Dedifferentiated amniotic fluid mesenchymal stem cell (primary cell): Measurements from ENCODE around the gene TNNC1.

Experiments
- DNase-seq: peaks from one replicate; pipeline ENCODE4 v3.0.0-alpha.2; 2016; ENCODE audit errors: extremely low spot score

Gene TNNC1

DNA sequence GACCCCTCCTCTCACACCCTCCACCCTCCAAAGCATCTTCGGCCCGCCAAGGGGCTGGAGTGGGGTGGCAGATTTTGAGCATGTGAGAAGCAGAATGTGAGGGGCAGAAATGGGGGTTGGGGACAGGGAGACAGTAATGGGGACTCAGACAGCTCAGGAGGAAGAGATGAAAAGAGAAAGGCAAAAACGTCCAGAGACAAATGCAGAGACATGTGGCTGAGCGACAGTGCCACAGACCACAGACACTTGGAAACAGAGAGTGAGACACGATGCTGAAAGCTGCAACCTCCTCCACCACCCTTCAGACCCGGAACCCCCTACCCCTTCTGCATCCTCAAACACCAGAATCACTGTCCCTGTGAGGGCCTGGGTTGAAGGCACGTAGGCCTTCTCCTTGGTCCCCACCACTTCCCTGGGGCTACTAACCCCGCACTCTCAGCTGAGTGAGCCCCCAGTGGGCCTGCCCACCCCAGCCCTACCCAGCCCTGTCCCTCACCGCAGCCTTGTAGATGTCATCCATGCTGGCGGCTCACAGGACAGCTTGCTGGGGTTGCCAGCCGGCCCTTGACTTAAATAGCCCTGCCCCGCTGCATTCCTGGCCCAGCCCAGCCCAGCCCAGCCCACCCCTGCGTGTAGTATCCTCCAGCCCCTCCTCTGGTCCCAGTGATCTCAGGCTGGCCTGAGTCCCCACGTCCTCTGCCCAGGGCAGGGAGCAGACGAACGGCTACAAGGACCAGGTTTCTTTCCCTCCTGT is at the start of gene TNNC1:
Gene TNNC1 (minus strand): TSS at position 546 of the 754 bp plus-strand sequence. CDS start 26 bp downstream, at position 520.
- DNase-seq = no peak

DNA sequence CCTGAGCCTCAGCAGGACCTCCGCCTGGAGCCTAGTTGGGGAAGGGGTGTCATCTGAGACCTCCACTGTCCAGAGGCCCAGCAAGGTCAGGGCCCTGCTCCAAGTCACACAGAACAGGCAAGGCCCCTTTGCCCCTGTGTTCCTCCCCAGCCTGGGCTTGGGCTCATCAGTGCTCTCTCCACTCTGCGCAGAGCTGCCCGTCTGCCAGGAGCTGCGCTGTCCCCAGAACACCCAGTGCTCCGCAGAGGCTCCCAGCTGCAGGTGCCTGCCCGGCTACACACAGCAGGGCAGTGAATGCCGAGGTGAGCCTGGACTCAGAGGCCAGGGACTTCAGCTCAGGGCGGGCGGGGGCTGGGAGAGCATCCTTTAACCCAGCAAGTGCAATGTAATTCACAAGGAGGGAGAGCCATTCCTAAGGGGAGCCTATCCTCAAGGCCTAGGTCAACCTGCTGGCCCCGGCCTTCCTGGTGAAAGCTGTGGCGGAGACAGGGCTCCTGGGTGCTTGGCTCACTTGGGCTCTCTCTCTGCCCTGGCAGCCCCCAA is 49.0 kb upstream of the TNNC1 start:
- DNase-seq = no peak

- no peak for DNase-seq
These were observed 48.2 kb upstream of the TNNC1 start for GRCh38 chr3:52502001-52502400.

- no peak for DNase-seq
These were observed 47.2 kb upstream of the TNNC1 start for GRCh38 chr3:52501046-52501445.

DNA sequence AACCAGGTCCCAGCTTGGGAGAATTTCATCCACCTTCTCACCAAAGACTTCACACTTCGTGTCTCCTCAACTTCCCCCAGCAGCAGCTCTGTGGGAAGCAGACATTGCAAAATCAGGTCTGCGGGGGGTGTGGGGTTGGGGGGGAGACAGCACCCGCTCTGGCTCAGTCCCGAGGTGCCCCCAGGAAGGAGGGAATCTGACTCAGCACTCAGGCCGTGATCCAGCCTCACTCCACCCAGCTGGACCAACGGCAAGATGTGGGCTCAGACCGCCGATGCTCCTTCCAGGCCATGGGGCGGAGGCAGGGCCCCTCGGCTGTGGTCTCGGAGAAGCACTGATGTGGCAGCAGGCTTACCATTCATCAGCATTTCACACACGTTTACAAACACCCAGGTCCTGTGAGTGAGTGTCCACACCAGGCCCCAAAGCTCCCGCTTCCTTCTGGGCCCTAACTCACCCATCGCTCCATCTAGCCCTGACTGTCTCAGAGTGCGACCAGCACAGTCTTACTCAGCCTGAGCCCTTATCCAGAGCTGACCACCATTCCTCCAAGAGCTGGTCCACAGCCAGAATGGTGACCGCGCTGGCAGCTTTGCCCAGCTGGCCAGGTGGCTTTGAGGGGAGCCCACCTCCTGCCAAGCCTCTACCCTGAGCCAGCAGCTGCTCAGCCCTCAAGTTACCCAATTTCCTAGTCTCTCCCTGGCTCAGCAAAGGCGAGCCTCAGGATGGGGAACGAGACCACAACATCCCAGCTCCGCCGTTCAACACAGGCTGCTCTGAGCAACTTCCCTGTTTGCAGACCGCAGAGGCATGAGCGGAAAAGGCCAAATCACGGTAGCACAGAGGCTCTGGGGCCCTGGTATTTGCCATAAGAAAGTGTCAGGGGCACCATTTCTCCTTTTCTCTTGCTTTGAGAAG is 44.6 kb upstream of the TNNC1 start:
- no peak for DNase-seq

- no peak for DNase-seq
These were observed 42.1 kb upstream of the TNNC1 start for GRCh38 chr3:52495777-52496602.

GRCh38 chr3:52494886-52495495 is 41.1 kb upstream of the TNNC1 start, which contains the start of gene STAB1:
Gene STAB1, plus strand, starts transcription at chr3:52495338. Its CDS starts 76 bp downstream, at chr3:52495414.
- no peak for DNase-seq

- DNase-seq = no peak
These were observed 40.6 kb upstream of the TNNC1 start for GRCh38 chr3:52494445-52494844.

- DNase-seq = no peak
These were observed 39.6 kb upstream of the TNNC1 start for GRCh38 chr3:52493232-52494017.

DNA sequence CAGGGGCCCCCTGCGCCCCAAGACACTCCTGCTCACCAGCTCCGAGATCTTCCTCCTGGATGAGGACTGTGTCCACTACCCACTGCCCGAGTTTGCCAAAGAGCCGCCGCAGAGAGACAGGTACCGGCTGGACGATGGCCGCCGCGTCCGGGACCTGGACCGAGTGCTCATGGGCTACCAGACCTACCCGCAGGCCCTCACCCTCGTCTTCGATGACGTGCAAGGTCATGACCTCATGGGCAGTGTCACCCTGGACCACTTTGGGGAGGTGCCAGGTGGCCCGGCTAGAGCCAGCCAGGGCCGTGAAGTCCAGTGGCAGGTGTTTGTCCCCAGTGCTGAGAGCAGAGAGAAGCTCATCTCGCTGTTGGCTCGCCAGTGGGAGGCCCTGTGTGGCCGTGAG is 38.2 kb upstream of the TNNC1 start:
- no peak for DNase-seq

DNA sequence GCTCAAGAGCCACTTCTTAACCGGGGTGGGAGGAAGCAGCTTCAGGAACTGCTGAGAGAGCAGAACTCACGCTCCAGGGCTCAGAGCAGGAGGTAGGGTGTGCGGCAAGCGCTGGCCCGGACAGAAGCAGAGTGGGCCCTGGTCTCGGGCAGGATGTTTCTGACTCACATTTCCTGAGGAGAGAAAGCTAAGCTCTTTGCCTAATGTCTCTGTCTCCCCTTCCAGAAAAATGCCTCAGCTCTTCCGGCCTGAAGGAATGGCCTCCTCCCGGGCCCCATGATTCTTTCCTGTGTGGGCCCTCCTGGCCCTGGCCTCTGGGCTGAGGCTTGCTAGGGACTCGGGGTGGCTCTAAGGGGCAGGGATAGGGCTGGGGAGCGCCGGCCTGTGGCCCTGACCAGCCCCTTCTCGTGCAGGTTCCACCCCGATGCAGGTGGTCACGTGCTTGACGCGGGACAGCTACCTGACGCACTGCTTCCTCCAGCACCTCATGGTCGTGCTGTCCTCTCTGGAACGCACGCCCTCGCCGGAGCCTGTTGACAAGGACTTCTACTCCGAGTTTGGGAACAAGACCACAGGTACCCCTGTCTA is 37.2 kb upstream of the TNNC1 start:
- no peak for DNase-seq

DNA sequence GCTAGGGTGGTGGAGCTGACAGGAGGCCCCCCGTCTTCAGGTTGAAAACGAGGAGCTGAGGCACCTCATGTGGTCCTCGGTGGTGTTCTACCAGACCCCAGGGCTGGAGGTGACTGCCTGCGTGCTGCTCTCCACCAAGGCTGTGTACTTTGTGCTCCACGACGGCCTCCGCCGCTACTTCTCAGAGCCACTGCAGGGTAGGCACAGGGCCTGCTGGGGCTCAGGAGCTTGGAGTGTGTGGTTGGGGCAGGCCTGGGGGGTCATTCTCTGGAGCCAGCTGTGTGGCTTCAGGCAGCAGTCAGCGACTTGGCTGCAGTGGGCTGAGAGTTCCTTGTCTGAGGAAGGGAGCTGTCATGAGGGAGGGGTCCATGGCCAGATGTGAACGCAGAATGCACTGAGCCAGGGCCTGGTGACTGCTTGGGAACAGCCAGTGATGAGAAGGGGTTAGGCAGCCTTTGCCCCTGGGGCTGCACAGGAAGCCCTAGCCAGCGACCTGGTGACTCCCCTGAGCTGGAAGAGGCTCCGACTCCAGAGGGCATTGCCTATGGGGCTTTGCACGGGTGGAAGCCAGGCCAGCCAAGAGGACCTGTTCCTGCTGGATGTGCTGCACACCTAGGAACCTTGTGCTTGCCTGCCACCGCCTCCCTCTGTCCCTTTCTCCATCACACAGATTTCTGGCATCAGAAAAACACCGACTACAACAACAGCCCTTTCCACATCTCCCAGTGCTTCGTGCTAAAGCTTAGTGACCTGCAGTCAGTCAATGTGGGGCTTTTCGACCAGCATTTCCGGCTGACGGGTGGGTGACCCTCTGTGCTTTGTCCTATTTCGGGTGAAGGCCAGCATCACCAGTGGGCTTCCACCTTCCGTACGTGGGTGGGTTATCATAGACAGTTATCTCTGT is 36.4 kb upstream of the TNNC1 start:
- DNase-seq = no peak

- no peak for DNase-seq
These were observed 35.6 kb upstream of the TNNC1 start for GRCh38 chr3:52489453-52489852.

GRCh38 chr3:52488746-52489145 is 34.9 kb upstream of the TNNC1 start:
- DNase-seq = no peak

DNA sequence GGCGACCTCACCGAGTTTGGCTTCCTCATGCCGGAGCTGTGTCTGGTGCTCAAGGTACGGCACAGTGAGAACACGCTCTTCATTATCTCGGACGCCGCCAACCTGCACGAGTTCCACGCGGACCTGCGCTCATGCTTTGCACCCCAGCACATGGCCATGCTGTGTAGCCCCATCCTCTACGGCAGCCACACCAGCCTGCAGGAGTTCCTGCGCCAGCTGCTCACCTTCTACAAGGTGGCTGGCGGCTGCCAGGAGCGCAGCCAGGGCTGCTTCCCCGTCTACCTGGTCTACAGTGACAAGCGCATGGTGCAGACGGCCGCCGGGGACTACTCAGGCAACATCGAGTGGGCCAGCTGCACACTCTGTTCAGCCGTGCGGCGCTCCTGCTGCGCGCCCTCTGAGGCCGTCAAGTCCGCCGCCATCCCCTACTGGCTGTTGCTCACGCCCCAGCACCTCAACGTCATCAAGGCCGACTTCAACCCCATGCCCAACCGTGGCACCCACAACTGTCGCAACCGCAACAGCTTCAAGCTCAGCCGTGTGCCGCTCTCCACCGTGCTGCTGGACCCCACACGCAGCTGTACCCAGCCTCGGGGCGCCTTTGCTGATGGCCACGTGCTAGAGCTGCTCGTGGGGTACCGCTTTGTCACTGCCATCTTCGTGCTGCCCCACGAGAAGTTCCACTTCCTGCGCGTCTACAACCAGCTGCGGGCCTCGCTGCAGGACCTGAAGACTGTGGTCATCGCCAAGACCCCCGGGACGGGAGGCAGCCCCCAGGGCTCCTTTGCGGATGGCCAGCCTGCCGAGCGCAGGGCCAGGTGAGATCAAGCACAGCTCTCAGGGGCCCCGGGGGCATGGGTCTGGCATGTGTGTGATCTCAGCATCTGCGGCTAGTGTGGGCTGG is 34.2 kb upstream of the TNNC1 start:
- no peak for DNase-seq

GRCh38 chr3:52487050-52487787 is 33.4 kb upstream of the TNNC1 start:
- DNase-seq = no peak
